PC-9 (cell line): ENCODE measurements around the gene PRUNE2.

ENCODE experiments used
- CTCF ChIP-seq: fragments of 200-600 bp; sonication (generic); conservative IDR thresholded peaks from 2 replicates; pipeline ENCODE4 v1.6.1; 2017; ENCODE audit warnings: mixed run types, antibody characterized with exemption, mild to moderate bottlenecking, moderate library complexity
- EZH2 ChIP-seq: fragments of 200-600 bp; sonication (generic); IDR thresholded peaks from 2 replicates; pipeline ENCODE4 v1.8.0; 2017; ENCODE audit warnings: antibody characterized with exemption, low read depth

- TF ChIP-seq CTCF (no peak), EZH2 (no peak)
These were observed 3.5 kb downstream of the PRUNE2 start for GRCh38 chr9:76902395-76902794.
